GM21381 (cell line): Measurements from ENCODE around the gene TACC2.
A peak's percentile ranks its signal among the peaks of the same experiment; 100 is the strongest.

Source experiments
- ATAC-seq: cut with Tn5 transposase; IDR thresholded peaks from one replicate; pipeline ENCODE4 v1.9.1; 2021; ENCODE audit warnings: mild to moderate bottlenecking, moderate library complexity; ENCODE audit not compliant: unreplicated experiment

The TACC2 gene

GRCh38 chr10:122263971-122264370 is 275.0 kb downstream of the TACC2 start:
- ATAC-seq = no peak

GRCh38 chr10:122264436-122264835 is 275.5 kb downstream of the TACC2 start:
- no peak for ATAC-seq

- no peak for ATAC-seq
These were observed 276.0 kb downstream of the TACC2 start for GRCh38 chr10:122264931-122265330.

- ATAC-seq = no peak
These were observed 276.9 kb downstream of the TACC2 start for GRCh38 chr10:122265896-122266295.

GRCh38 chr10:122267849-122268737 is 279.1 kb downstream of the TACC2 start:
- peak; percentile 93 for ATAC-seq

- ATAC-seq = no peak
These were observed 280.2 kb downstream of the TACC2 start for GRCh38 chr10:122269059-122269687.

GRCh38 chr10:122271076-122271475 is 282.1 kb downstream of the TACC2 start, which contains the start of gene BTBD16:
Gene BTBD16, plus strand, starts transcription at chr10:122271296. Its CDS starts 3,786 bp downstream, at chr10:122275082.
- ATAC-seq = no peak

- ATAC-seq = no peak
These were observed 285.1 kb downstream of the TACC2 start for GRCh38 chr10:122273966-122274545.

- ATAC-seq = no peak
These were observed 287.7 kb downstream of the TACC2 start for GRCh38 chr10:122276611-122277208.

GRCh38 chr10:122277526-122278136 is 288.7 kb downstream of the TACC2 start:
- ATAC-seq = no peak

GRCh38 chr10:122279725-122280141 is 290.8 kb downstream of the TACC2 start:
- no peak for ATAC-seq

GRCh38 chr10:122280156-122280555 is 291.2 kb downstream of the TACC2 start:
- ATAC-seq = no peak

- ATAC-seq = no peak
These were observed 292.2 kb downstream of the TACC2 start for GRCh38 chr10:122281018-122281626.

GRCh38 chr10:122281751-122282150 is 292.8 kb downstream of the TACC2 start:
- ATAC-seq = no peak

- ATAC-seq = no peak
These were observed 293.3 kb downstream of the TACC2 start for GRCh38 chr10:122282253-122282671.

- ATAC-seq = no peak
These were observed 293.9 kb downstream of the TACC2 start for GRCh38 chr10:122282909-122283308.

- ATAC-seq = no peak
These were observed 296.8 kb downstream of the TACC2 start for GRCh38 chr10:122285506-122286444.

- ATAC-seq = no peak
These were observed 297.9 kb downstream of the TACC2 start for GRCh38 chr10:122286867-122287266.

- ATAC-seq = no peak
These were observed 298.6 kb downstream of the TACC2 start for GRCh38 chr10:122287570-122287969.
